Activated CD4-positive, alpha-beta memory T cell treated with anti-CD3 and anti-CD28 coated beads, Interleukin-2, amount 10 ng/mL, durations not matched to agents 7 days and 5 days (primary cell): ENCODE measurements around the gene CCDC73. TPM values are rescaled to one million over a fixed set of nuclear protein-coding genes. Genes with fewer than 3 reads are reported as not detected.
"Not testable (repeated sequence)": the region's sequence is repeated elsewhere in the genome, so short reads cannot be mapped to it uniquely, and the experiment has no call there.

Experiments used
- CTCF ChIA-PET: fragments of 350-600 bp; sonication (Branson Sonifier 250); formaldehyde crosslinking; loops from one replicate; lab custom pipeline; 2021; ENCODE audit warnings: antibody characterized with exemption, inconsistent platforms; lab: Charles Lee
- POLR2A ChIA-PET: fragments of 350-600 bp; sonication (Branson Sonifier 250); formaldehyde crosslinking; loops from one replicate; lab custom pipeline; 2021; ENCODE audit warnings: antibody characterized with exemption; lab: Charles Lee
- DNase-seq: peaks from one replicate; pipeline ENCODE4 v3.0.0-alpha.2; 2020
- H3K27ac Mint-ChIP-seq: one replicate; pipeline ENCODE4 v1.8.0; 2021; ENCODE audit warnings: mild to moderate bottlenecking, mixed read lengths
- H3K27me3 Mint-ChIP-seq: one replicate; pipeline ENCODE4 v1.8.0; 2021; ENCODE audit warnings: mixed read lengths
- H3K36me3 Mint-ChIP-seq: one replicate; pipeline ENCODE4 v1.8.0; 2021; ENCODE audit warnings: low read depth, mixed read lengths
- H3K4me1 Mint-ChIP-seq: one replicate; pipeline ENCODE4 v1.8.0; 2021; ENCODE audit warnings: mixed read lengths
- H3K4me3 Mint-ChIP-seq: one replicate; pipeline ENCODE4 v1.8.0; 2021; ENCODE audit warnings: mild to moderate bottlenecking, mixed read lengths
- H3K9me3 Mint-ChIP-seq: one replicate; pipeline ENCODE4 v1.8.0; 2021; ENCODE audit warnings: mixed read lengths
- total RNA-seq, 2 experiments: library from RNA; stranded (reverse); gene quantifications; one replicate each; pipeline ENCODE4 v1.2.3, GENCODE V29; 2021

CCDC73 gene
- total RNA-seq, 2 experiments from 2014 or later, result not detected

- H3K36me3 Mint-ChIP-seq, result no peaks in the 10 kb centered on the region
- no peak for DNase-seq
- H3K27me3 Mint-ChIP-seq, result peaks cover 20% of the 10 kb centered on the region
- peaks cover 13% of the 10 kb centered on the region for H3K4me1 Mint-ChIP-seq
- H3K9me3 Mint-ChIP-seq, result no peaks in the 10 kb centered on the region
- no peak overlapping the region for H3K4me3 Mint-ChIP-seq
- POLR2A ChIA-PET, result no interaction called here
- no peak overlapping the region for H3K27ac Mint-ChIP-seq
- CTCF ChIA-PET, result no interaction called here
Measured at GRCh38 chr11:32827276-32827675, 32.8 kb upstream of the CCDC73 start.

GRCh38 chr11:32826113-32826512 lies 31.7 kb upstream of the CCDC73 start:
- no peak overlapping the region for H3K27ac Mint-ChIP-seq
- H3K9me3 Mint-ChIP-seq, result no peaks in the 10 kb centered on the region
- POLR2A ChIA-PET, result no interaction called here
- no peaks in the 10 kb centered on the region for H3K36me3 Mint-ChIP-seq
- no peak overlapping the region for H3K4me3 Mint-ChIP-seq
- H3K27me3 Mint-ChIP-seq, result peaks cover 14% of the 10 kb centered on the region
- CTCF ChIA-PET, result no interaction called here
- DNase-seq, result no peak
- peaks cover 22% of the 10 kb centered on the region for H3K4me1 Mint-ChIP-seq

GRCh38 chr11:32823617-32824016 lies 29.2 kb upstream of the CCDC73 start:
- H3K9me3 Mint-ChIP-seq, DNase-seq, H3K4me3 Mint-ChIP-seq, H3K27me3 Mint-ChIP-seq, POLR2A ChIA-PET, H3K27ac Mint-ChIP-seq, H3K36me3 Mint-ChIP-seq, CTCF ChIA-PET: not testable (repeated sequence)
- H3K4me1 Mint-ChIP-seq, result peaks cover 14% of the 10 kb centered on the region

GRCh38 chr11:32821917-32822560 lies 27.6 kb upstream of the CCDC73 start:
- H3K27ac Mint-ChIP-seq, result no peak overlapping the region
- no peaks in the 10 kb centered on the region for H3K9me3 Mint-ChIP-seq
- CTCF ChIA-PET, result no interaction called here
- POLR2A ChIA-PET, result no interaction called here
- no peak for DNase-seq
- no peak overlapping the region for H3K4me3 Mint-ChIP-seq
- H3K4me1 Mint-ChIP-seq, result peaks cover 14% of the 10 kb centered on the region
- H3K27me3 Mint-ChIP-seq, result peaks cover 4% of the 10 kb centered on the region
- no peaks in the 10 kb centered on the region for H3K36me3 Mint-ChIP-seq

DNA sequence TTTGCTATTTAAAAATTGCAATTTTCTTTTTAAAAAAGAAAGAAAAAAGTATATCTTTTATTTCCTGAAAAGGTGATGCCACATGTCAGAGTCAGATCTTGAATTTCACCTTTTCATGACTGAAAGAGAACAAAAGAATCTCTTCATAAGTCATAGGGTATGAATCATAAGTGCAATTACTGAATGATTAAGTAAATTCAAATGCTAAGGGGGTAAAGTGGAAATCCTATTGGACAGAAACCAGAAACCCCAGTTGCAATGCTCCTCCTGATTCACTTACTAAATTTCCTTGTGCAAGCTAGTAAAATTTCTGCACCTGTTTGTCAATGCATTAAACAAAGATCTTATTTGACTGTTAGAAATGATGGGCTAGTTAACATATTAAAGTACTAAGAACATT lies 27.1 kb upstream of the CCDC73 start:
- Mint-ChIP-seq H3K9me3 (no peaks in the 10 kb centered on the region), H3K27ac (no peak overlapping the region), H3K4me1 (peaks cover 14% of the 10 kb centered on the region), H3K4me3 (no peak overlapping the region), H3K36me3 (no peaks in the 10 kb centered on the region), H3K27me3 (peaks cover 4% of the 10 kb centered on the region)
- DNase-seq, result no peak
- CTCF ChIA-PET, result no interaction called here
- POLR2A ChIA-PET, result no interaction called here

GRCh38 chr11:32820497-32820896 lies 26.0 kb upstream of the CCDC73 start:
- H3K27ac Mint-ChIP-seq, result no peak overlapping the region
- H3K9me3 Mint-ChIP-seq, result no peaks in the 10 kb centered on the region

DNA sequence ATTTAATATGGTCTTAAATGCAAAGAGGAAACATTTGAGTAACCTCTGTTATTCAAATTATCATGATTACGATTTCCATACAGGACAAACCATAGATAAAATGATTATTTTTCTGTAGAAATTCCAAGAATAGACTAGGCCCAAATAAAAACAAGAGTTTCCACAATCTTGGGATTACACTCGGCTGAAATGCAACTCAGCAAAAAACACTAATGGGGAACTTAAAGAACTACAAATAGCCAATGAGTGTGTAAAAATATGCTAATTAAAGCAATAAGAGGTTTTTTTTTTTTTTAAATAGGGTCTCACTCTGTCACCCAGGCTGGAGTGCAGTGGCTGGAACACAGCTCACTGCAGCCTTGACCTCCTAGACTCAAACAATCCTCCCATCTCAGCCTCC lies 24.7 kb upstream of the CCDC73 start:
- no peak overlapping the region for H3K27ac Mint-ChIP-seq
- CTCF ChIA-PET, result no interaction called here
- H3K36me3 Mint-ChIP-seq, result no peaks in the 10 kb centered on the region

More at GRCh38 chr11:32820497-32820896, 26.0 kb upstream of the CCDC73 start:
- peaks cover 8% of the 10 kb centered on the region for H3K27me3 Mint-ChIP-seq
- DNase-seq, result no peak
- CTCF ChIA-PET, result no interaction called here
- no peak overlapping the region for H3K4me3 Mint-ChIP-seq
- H3K36me3 Mint-ChIP-seq, result no peaks in the 10 kb centered on the region
- H3K4me1 Mint-ChIP-seq, result peaks cover 14% of the 10 kb centered on the region
- POLR2A ChIA-PET, result no interaction called here

GRCh38 chr11:32817852-32818183 lies 23.4 kb upstream of the CCDC73 start:
- Mint-ChIP-seq H3K27me3 (peaks cover 11% of the 10 kb centered on the region), H3K27ac (no peak overlapping the region), H3K4me1 (peaks cover 14% of the 10 kb centered on the region), H3K36me3 (no peaks in the 10 kb centered on the region), H3K9me3 (no peaks in the 10 kb centered on the region), H3K4me3 (no peak overlapping the region)
- ChIA-PET CTCF (interaction anchor here (1.1 kb wide), 1 partner anchor 9 kb away, joined by 3 read pairs; no protein-coding TSS in a partner anchor), POLR2A (no interaction called here)
- DNase-seq, result no peak

More for the DNA sequence above, 24.7 kb upstream of the CCDC73 start:
- H3K4me3 Mint-ChIP-seq, result no peak overlapping the region
- H3K4me1 Mint-ChIP-seq, result peaks cover 14% of the 10 kb centered on the region
- no peak for DNase-seq
- POLR2A ChIA-PET, result no interaction called here
- H3K27me3 Mint-ChIP-seq, result peaks cover 11% of the 10 kb centered on the region
- no peaks in the 10 kb centered on the region for H3K9me3 Mint-ChIP-seq

DNA sequence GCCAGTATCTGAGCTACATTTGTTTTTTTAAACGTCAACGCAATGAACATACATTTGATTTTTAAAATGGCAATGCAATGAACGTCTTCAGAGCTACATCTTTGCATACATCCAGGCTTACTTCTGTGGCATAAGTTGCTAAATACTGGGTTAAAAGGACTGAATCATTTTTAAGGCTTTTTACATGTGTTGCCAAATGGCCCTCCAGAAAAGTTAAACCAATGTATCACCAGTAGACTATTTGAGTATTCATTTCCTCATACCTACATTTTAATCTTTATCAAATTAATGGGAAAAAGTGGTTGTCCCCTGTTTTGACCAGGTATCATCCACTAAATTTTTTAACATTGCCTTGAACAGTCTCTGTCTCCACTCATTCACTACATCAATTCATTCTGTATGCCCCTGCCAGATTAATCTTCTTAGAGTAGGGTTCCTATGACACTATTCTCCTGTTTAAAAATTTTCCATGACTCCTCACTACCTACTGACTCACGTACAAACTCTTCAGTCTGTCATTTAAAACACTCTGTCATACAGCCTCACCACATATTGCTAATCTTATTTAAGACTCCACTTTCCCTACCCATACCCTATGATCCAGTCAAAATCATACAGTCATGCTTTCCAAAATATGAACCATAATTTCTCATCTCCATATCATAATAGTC lies 22.9 kb upstream of the CCDC73 start:
- Mint-ChIP-seq H3K27ac (no peak overlapping the region), H3K27me3 (peaks cover 11% of the 10 kb centered on the region), H3K9me3 (no peaks in the 10 kb centered on the region), H3K36me3 (no peaks in the 10 kb centered on the region), H3K4me3 (no peak overlapping the region), H3K4me1 (peaks cover 14% of the 10 kb centered on the region)
- POLR2A ChIA-PET, result no interaction called here
- no peak for DNase-seq
- CTCF ChIA-PET, result interaction anchor here (1.1 kb wide), 1 partner anchor 8 kb away, joined by 3 read pairs; no protein-coding TSS in a partner anchor

- Mint-ChIP-seq H3K36me3 (no peaks in the 10 kb centered on the region), H3K9me3 (no peaks in the 10 kb centered on the region), H3K27ac (no peak overlapping the region), H3K27me3 (peaks cover 6% of the 10 kb centered on the region), H3K4me1 (no peaks in the 10 kb centered on the region), H3K4me3 (no peak overlapping the region)
- peak; percentile 62 for DNase-seq
- CTCF ChIA-PET, result interaction anchor here (0.7 to 2.9 kb wide), 9 partner anchors 8 to 256 kb away, joined by 3 to 19 read pairs (median 4); partner anchors contain the start of genes CCDC73 and QSER1
- POLR2A ChIA-PET, result no interaction called here
Measured at GRCh38 chr11:32809313-32809712, 14.9 kb upstream of the CCDC73 start.

DNA sequence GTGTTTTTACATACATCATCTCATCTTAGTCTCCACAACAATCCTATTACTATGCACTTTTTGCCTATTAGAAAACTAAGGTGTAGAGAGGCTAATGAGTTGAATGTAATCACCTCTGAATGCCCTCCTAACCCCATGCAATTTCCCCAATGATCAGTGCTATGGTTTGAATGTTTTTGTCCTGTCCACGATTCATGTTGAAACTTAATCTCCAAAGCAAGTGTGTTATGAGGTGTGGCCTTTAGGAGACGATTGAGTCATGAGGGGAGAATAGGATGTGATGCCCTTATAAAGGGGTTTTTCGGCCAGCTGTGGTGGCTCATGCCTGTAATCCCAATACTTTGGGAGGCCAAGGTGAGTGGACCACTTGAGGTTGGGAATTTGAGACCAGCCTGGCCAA lies 2.0 kb upstream of the CCDC73 start:
- H3K9me3 Mint-ChIP-seq, result no peaks in the 10 kb centered on the region
- no peak overlapping the region for H3K4me3 Mint-ChIP-seq
- DNase-seq, result no peak
- peaks cover 14% of the 10 kb centered on the region for H3K27me3 Mint-ChIP-seq
- ChIA-PET POLR2A (interaction anchor here (0.6 kb wide), 1 partner anchor 188 kb away, joined by 3 read pairs; no protein-coding TSS in a partner anchor), CTCF (no interaction called here)
- no peaks in the 10 kb centered on the region for H3K36me3 Mint-ChIP-seq
- H3K4me1 Mint-ChIP-seq, result peaks cover 4% of the 10 kb centered on the region
- no peak overlapping the region for H3K27ac Mint-ChIP-seq

DNA sequence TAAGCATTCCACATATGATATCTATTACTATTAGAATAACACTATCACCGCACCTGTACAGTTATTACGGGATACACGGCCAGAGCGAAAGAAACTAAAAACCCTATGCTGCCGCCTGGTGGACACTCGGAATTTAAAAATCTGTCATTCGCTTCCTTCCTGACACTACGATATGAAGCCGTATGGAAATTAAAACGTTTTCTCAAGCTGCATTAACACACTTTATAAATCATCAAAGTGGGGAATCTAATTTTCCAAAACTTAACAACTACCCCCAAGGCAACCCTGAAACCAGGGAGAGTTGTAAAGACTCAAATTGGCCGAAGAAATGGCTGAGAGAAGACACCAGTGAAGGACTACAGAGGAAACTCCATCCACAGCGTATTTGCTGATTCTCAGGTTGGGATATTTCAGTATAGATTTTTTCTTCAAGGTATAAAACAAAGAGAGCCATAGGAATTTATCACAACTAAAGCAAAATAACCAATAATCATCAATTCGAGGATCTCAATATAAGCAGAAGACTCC lies 1.4 kb downstream of the CCDC73 start:
- no peaks in the 10 kb centered on the region for H3K9me3 Mint-ChIP-seq
- CTCF ChIA-PET, result interaction anchor here (0.9 to 1.4 kb wide), 4 partner anchors 13 to 417 kb away, joined by 3 to 5 read pairs (median 4); no protein-coding TSS in a partner anchor
- DNase-seq, result peak; percentile 69

DNA sequence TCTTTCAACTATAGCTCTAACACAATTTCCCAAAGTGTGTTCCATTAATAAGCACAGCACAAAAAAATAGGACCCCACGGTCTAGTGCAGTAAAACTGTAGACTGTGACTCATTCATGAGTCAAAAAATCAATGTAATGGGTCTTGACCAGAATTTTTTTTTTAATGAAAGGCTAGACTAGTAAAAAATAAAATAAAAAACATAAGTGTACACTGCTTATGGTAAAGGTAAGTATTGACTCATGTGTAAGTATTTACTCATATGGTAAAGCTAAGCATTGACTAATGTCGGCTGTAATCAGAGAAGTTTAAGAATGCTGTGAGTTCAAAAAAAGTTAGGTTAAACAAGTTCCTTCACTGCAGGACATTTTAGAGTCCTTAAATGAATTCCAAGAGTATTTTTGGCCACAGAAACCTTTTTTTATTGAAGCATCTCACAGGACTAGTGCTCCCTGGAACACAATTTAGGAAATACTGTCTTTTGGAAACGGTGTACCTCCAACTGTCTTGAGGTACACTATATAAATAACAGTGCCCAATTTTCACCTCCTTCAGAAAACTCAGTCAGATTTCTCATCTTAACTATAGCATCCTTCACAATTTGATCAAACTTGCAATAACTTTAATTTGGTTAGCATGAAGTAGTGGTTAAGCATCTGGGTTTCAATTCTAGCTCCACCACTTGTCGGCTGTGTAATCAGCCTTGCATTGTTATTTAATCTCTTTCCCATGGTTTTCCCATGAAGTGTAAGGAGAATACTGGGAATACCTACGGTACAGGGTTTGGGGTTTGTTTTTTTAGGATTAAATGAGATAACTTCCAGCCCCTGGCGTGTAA lies 2.1 kb downstream of the CCDC73 start:
- Mint-ChIP-seq H3K4me1 (peaks cover 4% of the 10 kb centered on the region), H3K36me3 (no peaks in the 10 kb centered on the region), H3K9me3 (no peaks in the 10 kb centered on the region), H3K4me3 (no peak overlapping the region), H3K27ac (no peak overlapping the region), H3K27me3 (peaks cover 25% of the 10 kb centered on the region)
- CTCF ChIA-PET, result interaction anchor here (0.7 to 1.4 kb wide), 7 partner anchors 11 to 480 kb away, joined by 3 to 5 read pairs (median 4); no protein-coding TSS in a partner anchor
- POLR2A ChIA-PET, result no interaction called here
- no peak for DNase-seq

More for the DNA sequence above, 1.4 kb downstream of the CCDC73 start:
- H3K27me3 Mint-ChIP-seq, result peaks cover 23% of the 10 kb centered on the region
- no peak overlapping the region for H3K4me3 Mint-ChIP-seq
- H3K36me3 Mint-ChIP-seq, result no peaks in the 10 kb centered on the region
- peaks cover 4% of the 10 kb centered on the region for H3K4me1 Mint-ChIP-seq
- no peak overlapping the region for H3K27ac Mint-ChIP-seq
- POLR2A ChIA-PET, result no interaction called here
